SH-SY5Y (cell line): ENCODE data around the gene GPC5.

Experiments used
- GATA2 ChIP-seq: IDR thresholded peaks from 2 replicates; pipeline ENCODE4 v1.6.1; 2011; ENCODE audit warnings: mild to moderate bottlenecking, low read depth, low read length
- GATA3 ChIP-seq: IDR thresholded peaks from 2 replicates; pipeline ENCODE4 v1.6.1; 2011; ENCODE audit warnings: low read depth, mild to moderate bottlenecking, low read length, moderate library complexity

Gene GPC5

GRCh38 chr13:91785431-91786119 is 387.2 kb downstream of the GPC5 start:
- TF ChIP-seq GATA3 = no peak
- TF ChIP-seq GATA2 = no peak

GRCh38 chr13:91792054-91792453 is 393.6 kb downstream of the GPC5 start:
- TF ChIP-seq GATA3 = no peak
- no peak for TF ChIP-seq GATA2

GRCh38 chr13:91797567-91797966 is 399.1 kb downstream of the GPC5 start:
- TF ChIP-seq GATA3 (peak; percentile 55; the same call in 1 of the 2 replicates), GATA2 (peak; percentile 83)

- TF ChIP-seq GATA3 (no peak), GATA2 (no peak)
These were observed 404.5 kb downstream of the GPC5 start for GRCh38 chr13:91802957-91803356.

GRCh38 chr13:91804724-91805123 is 406.3 kb downstream of the GPC5 start:
- TF ChIP-seq GATA2 = peak; percentile 89
- peak; percentile 80 for TF ChIP-seq GATA3

- TF ChIP-seq GATA3 = no peak
- no peak for TF ChIP-seq GATA2
These were observed 407.2 kb downstream of the GPC5 start for GRCh38 chr13:91805605-91806004.

- TF ChIP-seq GATA2 (no peak), GATA3 (no peak)
These were observed 410.7 kb downstream of the GPC5 start for GRCh38 chr13:91809161-91809560.

- TF ChIP-seq GATA3 = peak; percentile 71
- peak; percentile 87 for TF ChIP-seq GATA2
These were observed 414.8 kb downstream of the GPC5 start for GRCh38 chr13:91813253-91813652.

- TF ChIP-seq GATA3 (no peak), GATA2 (no peak)
These were observed 417.9 kb downstream of the GPC5 start for GRCh38 chr13:91816263-91816807.

- TF ChIP-seq GATA3 (no peak), GATA2 (no peak)
These were observed 418.8 kb downstream of the GPC5 start for GRCh38 chr13:91817250-91817649.

- TF ChIP-seq GATA2 = no peak
- no peak for TF ChIP-seq GATA3
These were observed 426.0 kb downstream of the GPC5 start for GRCh38 chr13:91824416-91824815.

- TF ChIP-seq GATA2 = no peak
- no peak for TF ChIP-seq GATA3
These were observed 427.1 kb downstream of the GPC5 start for GRCh38 chr13:91825516-91825915.

- TF ChIP-seq GATA2 (no peak), GATA3 (no peak)
These were observed 438.1 kb downstream of the GPC5 start for GRCh38 chr13:91836553-91836952.

GRCh38 chr13:91845612-91846011 is 447.2 kb downstream of the GPC5 start:
- no peak for TF ChIP-seq GATA2
- no peak for TF ChIP-seq GATA3

GRCh38 chr13:91863699-91864098 is 465.3 kb downstream of the GPC5 start:
- TF ChIP-seq GATA2 = no peak
- TF ChIP-seq GATA3 = no peak

- no peak for TF ChIP-seq GATA2
- TF ChIP-seq GATA3 = no peak
These were observed 469.9 kb downstream of the GPC5 start for GRCh38 chr13:91868351-91868750.

GRCh38 chr13:91878491-91878890 is 480.1 kb downstream of the GPC5 start:
- TF ChIP-seq GATA2 (no peak), GATA3 (no peak)

GRCh38 chr13:91879360-91879759 is 480.9 kb downstream of the GPC5 start:
- TF ChIP-seq GATA3 (no peak), GATA2 (no peak)
